ENCODE measurements around the gene ARL15.
A peak's percentile ranks its signal among the peaks of the same experiment; 100 is the strongest.

Gene ARL15

DNA sequence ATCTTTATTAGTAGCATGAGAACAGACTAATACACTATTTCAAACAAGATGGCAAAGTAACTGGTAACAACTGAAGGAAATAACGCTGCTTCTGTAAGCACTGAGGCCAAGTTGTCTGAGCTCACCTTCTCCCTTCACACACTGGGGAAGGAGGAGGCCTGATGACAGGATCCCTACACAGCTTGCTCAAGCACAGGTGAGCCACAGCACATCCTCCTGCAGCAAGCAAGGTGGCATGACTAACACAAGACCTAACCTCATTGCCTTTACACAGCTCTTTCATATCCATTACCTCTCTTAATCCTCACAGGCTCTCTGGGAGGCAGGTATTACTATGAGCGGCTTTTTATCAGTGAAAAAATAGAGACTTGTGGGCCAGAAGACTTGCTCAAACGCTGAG lies 83.3 kb downstream of the ARL15 start:
- no peaks in the 10 kb centered on the region for H3K27me3 ChIP-seq (ENCODE audit: insufficient read depth, poor library complexity, severe bottlenecking)
- no peak overlapping the region for H3K4me3 ChIP-seq (replicated peaks; ENCODE audit: insufficient read depth, low read length)
- no peak for DNase-seq (ENCODE audit: low read depth in 1 of 2, low spot score in 1 of 2)
- TF ChIP-seq POLR2AphosphoS5 (IDR thresholded peaks at IDR 0.05; ENCODE audit: low read depth) (no peak), SPI1 (IDR thresholded peaks at IDR 0.05; ENCODE audit: borderline replicate concordance, low read depth) (no peak), GABPA (IDR thresholded peaks at IDR 0.05; ENCODE audit: low read depth) (no peak)
- TF ChIP-seq, protein P1, sequence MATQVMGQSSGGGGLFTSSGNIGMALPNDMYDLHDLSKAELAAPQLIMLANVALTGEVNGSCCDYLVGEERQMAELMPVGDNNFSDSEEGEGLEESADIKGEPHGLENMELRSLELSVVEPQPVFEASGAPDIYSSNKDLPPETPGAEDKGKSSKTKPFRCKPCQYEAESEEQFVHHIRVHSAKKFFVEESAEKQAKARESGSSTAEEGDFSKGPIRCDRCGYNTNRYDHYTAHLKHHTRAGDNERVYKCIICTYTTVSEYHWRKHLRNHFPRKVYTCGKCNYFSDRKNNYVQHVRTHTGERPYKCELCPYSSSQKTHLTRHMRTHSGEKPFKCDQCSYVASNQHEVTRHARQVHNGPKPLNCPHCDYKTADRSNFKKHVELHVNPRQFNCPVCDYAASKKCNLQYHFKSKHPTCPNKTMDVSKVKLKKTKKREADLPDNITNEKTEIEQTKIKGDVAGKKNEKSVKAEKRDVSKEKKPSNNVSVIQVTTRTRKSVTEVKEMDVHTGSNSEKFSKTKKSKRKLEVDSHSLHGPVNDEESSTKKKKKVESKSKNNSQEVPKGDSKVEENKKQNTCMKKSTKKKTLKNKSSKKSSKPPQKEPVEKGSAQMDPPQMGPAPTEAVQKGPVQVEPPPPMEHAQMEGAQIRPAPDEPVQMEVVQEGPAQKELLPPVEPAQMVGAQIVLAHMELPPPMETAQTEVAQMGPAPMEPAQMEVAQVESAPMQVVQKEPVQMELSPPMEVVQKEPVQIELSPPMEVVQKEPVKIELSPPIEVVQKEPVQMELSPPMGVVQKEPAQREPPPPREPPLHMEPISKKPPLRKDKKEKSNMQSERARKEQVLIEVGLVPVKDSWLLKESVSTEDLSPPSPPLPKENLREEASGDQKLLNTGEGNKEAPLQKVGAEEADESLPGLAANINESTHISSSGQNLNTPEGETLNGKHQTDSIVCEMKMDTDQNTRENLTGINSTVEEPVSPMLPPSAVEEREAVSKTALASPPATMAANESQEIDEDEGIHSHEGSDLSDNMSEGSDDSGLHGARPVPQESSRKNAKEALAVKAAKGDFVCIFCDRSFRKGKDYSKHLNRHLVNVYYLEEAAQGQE (IDR thresholded peaks at IDR 0.05; ENCODE audit: insufficient replicate concordance, low read depth), result no peak
- TF ChIP-seq, protein P2, sequence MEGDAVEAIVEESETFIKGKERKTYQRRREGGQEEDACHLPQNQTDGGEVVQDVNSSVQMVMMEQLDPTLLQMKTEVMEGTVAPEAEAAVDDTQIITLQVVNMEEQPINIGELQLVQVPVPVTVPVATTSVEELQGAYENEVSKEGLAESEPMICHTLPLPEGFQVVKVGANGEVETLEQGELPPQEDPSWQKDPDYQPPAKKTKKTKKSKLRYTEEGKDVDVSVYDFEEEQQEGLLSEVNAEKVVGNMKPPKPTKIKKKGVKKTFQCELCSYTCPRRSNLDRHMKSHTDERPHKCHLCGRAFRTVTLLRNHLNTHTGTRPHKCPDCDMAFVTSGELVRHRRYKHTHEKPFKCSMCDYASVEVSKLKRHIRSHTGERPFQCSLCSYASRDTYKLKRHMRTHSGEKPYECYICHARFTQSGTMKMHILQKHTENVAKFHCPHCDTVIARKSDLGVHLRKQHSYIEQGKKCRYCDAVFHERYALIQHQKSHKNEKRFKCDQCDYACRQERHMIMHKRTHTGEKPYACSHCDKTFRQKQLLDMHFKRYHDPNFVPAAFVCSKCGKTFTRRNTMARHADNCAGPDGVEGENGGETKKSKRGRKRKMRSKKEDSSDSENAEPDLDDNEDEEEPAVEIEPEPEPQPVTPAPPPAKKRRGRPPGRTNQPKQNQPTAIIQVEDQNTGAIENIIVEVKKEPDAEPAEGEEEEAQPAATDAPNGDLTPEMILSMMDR (IDR thresholded peaks at IDR 0.05; ENCODE audit: insufficient read depth, low read length), result no peak
- H3K27ac ChIP-seq (replicated peaks), result no peak overlapping the region

GRCh38 chr5:54226215-54226614 lies 84.2 kb downstream of the ARL15 start:
- TF ChIP-seq POLR2AphosphoS5 (IDR thresholded peaks at IDR 0.05; ENCODE audit: low read depth) (no peak), GABPA (IDR thresholded peaks at IDR 0.05; ENCODE audit: low read depth) (no peak), SPI1 (IDR thresholded peaks at IDR 0.05; ENCODE audit: borderline replicate concordance, low read depth) (no peak)
- TF ChIP-seq, protein P1 (IDR thresholded peaks at IDR 0.05; ENCODE audit: insufficient replicate concordance, low read depth), result no peak
- TF ChIP-seq, protein P2 (IDR thresholded peaks at IDR 0.05; ENCODE audit: insufficient read depth, low read length), result no peak
- no peaks in the 10 kb centered on the region for H3K27me3 ChIP-seq (ENCODE audit: insufficient read depth, poor library complexity, severe bottlenecking)
- no peak overlapping the region for H3K27ac ChIP-seq (replicated peaks)
- no peak for DNase-seq (ENCODE audit: low read depth in 1 of 2, low spot score in 1 of 2)
- H3K4me3 ChIP-seq (replicated peaks; ENCODE audit: insufficient read depth, low read length), result no peak overlapping the region

GRCh38 chr5:54224103-54224826 lies 86.1 kb downstream of the ARL15 start:
- no peak overlapping the region for H3K4me3 ChIP-seq (replicated peaks; ENCODE audit: insufficient read depth, low read length)
- no peaks in the 10 kb centered on the region for H3K27me3 ChIP-seq (ENCODE audit: insufficient read depth, poor library complexity, severe bottlenecking)
- TF ChIP-seq, protein P1 (IDR thresholded peaks at IDR 0.05; ENCODE audit: insufficient replicate concordance, low read depth), result no peak
- TF ChIP-seq SPI1 (IDR thresholded peaks at IDR 0.05; ENCODE audit: borderline replicate concordance, low read depth) (peak; percentile 45; the same call in 1 of the 2 replicates), POLR2AphosphoS5 (IDR thresholded peaks at IDR 0.05; ENCODE audit: low read depth) (peak; percentile 79)
- no peak overlapping the region for H3K27ac ChIP-seq (replicated peaks)
- peak; percentile 28 to 64 for DNase-seq (ENCODE audit: low read depth in 1 of 2, low spot score in 1 of 2)
